Activated CD4-positive, alpha-beta memory T cell treated with anti-CD3 and anti-CD28 coated beads, Interleukin-2, amount 10 ng/mL, durations not matched to agents 7 days and 5 days (primary cell): Measurements from ENCODE around the gene ZNF429. TPM values are rescaled to one million over a fixed set of nuclear protein-coding genes. Genes with fewer than 3 reads are reported as not detected.
A peak's percentile ranks its signal among the peaks of the same experiment; 100 is the strongest.
"Not testable (repeated sequence)": the region's sequence is repeated elsewhere in the genome, so short reads cannot be mapped to it uniquely, and the experiment has no call there.

ENCODE experiments used
- CTCF ChIA-PET: fragments of 350-600 bp; sonication (Branson Sonifier 250); formaldehyde crosslinking; loops from one replicate; lab custom pipeline; 2021; ENCODE audit warnings: antibody characterized with exemption, inconsistent platforms; lab: Charles Lee
- POLR2A ChIA-PET: fragments of 350-600 bp; sonication (Branson Sonifier 250); formaldehyde crosslinking; loops from one replicate; lab custom pipeline; 2021; ENCODE audit warnings: antibody characterized with exemption; lab: Charles Lee
- DNase-seq: peaks from one replicate; pipeline ENCODE4 v3.0.0-alpha.2; 2020
- H3K27ac Mint-ChIP-seq: one replicate; pipeline ENCODE4 v1.8.0; 2021; ENCODE audit warnings: mild to moderate bottlenecking, mixed read lengths
- H3K27me3 Mint-ChIP-seq: one replicate; pipeline ENCODE4 v1.8.0; 2021; ENCODE audit warnings: mixed read lengths
- H3K36me3 Mint-ChIP-seq: one replicate; pipeline ENCODE4 v1.8.0; 2021; ENCODE audit warnings: low read depth, mixed read lengths
- H3K4me1 Mint-ChIP-seq: one replicate; pipeline ENCODE4 v1.8.0; 2021; ENCODE audit warnings: mixed read lengths
- H3K4me3 Mint-ChIP-seq: one replicate; pipeline ENCODE4 v1.8.0; 2021; ENCODE audit warnings: mild to moderate bottlenecking, mixed read lengths
- H3K9me3 Mint-ChIP-seq: one replicate; pipeline ENCODE4 v1.8.0; 2021; ENCODE audit warnings: mixed read lengths
- total RNA-seq, 2 experiments: library from RNA; stranded (reverse); gene quantifications; one replicate each; pipeline ENCODE4 v1.2.3, GENCODE V29; 2021

ZNF429 gene
- total RNA-seq, result 1 to 10 TPM; 8.0 to 8.3 TPM

GRCh38 chr19:21505459-21506451 lies at the start of gene ZNF429:
Gene ZNF429, plus strand, starts transcription at chr19:21505602. Its CDS starts 170 bp downstream, at chr19:21505772.
- no peaks in the 10 kb centered on the region for H3K27me3 Mint-ChIP-seq
- H3K36me3 Mint-ChIP-seq, result peaks cover 46% of the 10 kb centered on the region
- ChIA-PET POLR2A (interaction anchor here (0.6 to 3.3 kb wide), 34 partner anchors 11 to 1890 kb away, joined by 3 to 33 read pairs (median 8); partner anchors contain the start of genes ZNF100, ZNF101, ZNF257 and ZNF43), CTCF (interaction anchor here (0.5 to 1.8 kb wide), 10 partner anchors 9 to 940 kb away, joined by 3 to 19 read pairs (median 4); partner anchors contain the start of genes ZNF43, ZNF431 and ZNF737)
- H3K4me1 Mint-ChIP-seq, result peaks cover 25% of the 10 kb centered on the region
- peak; percentile 93 for DNase-seq
- peaks cover 30% of the 10 kb centered on the region for H3K9me3 Mint-ChIP-seq
- H3K4me3 Mint-ChIP-seq, result peak within 1 kb of the TSS; percentile 100
- peak within 1 kb of the TSS; percentile 96 for H3K27ac Mint-ChIP-seq

- no peak for DNase-seq
- Mint-ChIP-seq H3K36me3 (peaks cover 15% of the 10 kb centered on the region), H3K27ac (no peak overlapping the region), H3K27me3 (no peaks in the 10 kb centered on the region), H3K4me3 (no peak overlapping the region), H3K9me3 (peaks cover 27% of the 10 kb centered on the region), H3K4me1 (peaks cover 4% of the 10 kb centered on the region)
- CTCF ChIA-PET, result no interaction called here
- POLR2A ChIA-PET, result interaction anchor here (0.6 kb wide), 1 partner anchor 13 kb away, joined by 4 read pairs; no protein-coding TSS in a partner anchor
Measured at GRCh38 chr19:21460686-21461085, 44.7 kb upstream of the ZNF429 start.

- Mint-ChIP-seq H3K4me3 (no peak overlapping the region), H3K36me3 (peaks cover 15% of the 10 kb centered on the region), H3K27me3 (no peaks in the 10 kb centered on the region), H3K27ac (no peak overlapping the region), H3K9me3 (peaks cover 22% of the 10 kb centered on the region), H3K4me1 (peaks cover 4% of the 10 kb centered on the region)
- ChIA-PET POLR2A (interaction anchor here (0.9 to 2.3 kb wide), 2 partner anchors 12 to 65 kb away, joined by 3 to 14 read pairs; partner anchors contain the start of gene ZNF493), CTCF (no interaction called here)
- DNase-seq, result no peak
Measured at GRCh38 chr19:21462540-21462939, 42.9 kb upstream of the ZNF429 start.

GRCh38 chr19:21463449-21464105 lies 41.8 kb upstream of the ZNF429 start:
- DNase-seq, result peak; percentile 39
- no peaks in the 10 kb centered on the region for H3K27me3 Mint-ChIP-seq
- H3K4me3 Mint-ChIP-seq, result peak overlapping the region; percentile 71
- peaks cover 23% of the 10 kb centered on the region for H3K9me3 Mint-ChIP-seq
- peaks cover 15% of the 10 kb centered on the region for H3K36me3 Mint-ChIP-seq
- H3K4me1 Mint-ChIP-seq, result peaks cover 4% of the 10 kb centered on the region
- POLR2A ChIA-PET, result interaction anchor here (0.7 to 2.3 kb wide), 4 partner anchors 11 to 530 kb away, joined by 3 to 14 read pairs (median 3); partner anchors contain the start of gene ZNF493
- CTCF ChIA-PET, result no interaction called here
- peak overlapping the region; percentile 26 for H3K27ac Mint-ChIP-seq

GRCh38 chr19:21466627-21467026 lies 38.8 kb upstream of the ZNF429 start:
- CTCF ChIA-PET, result no interaction called here
- Mint-ChIP-seq H3K36me3 (peaks cover 10% of the 10 kb centered on the region), H3K9me3 (peaks cover 20% of the 10 kb centered on the region), H3K4me1 (peaks cover 4% of the 10 kb centered on the region), H3K4me3 (no peak overlapping the region), H3K27me3 (no peaks in the 10 kb centered on the region), H3K27ac (no peak overlapping the region)
- POLR2A ChIA-PET, result no interaction called here
- DNase-seq, result no peak

- DNase-seq, result no peak
- H3K4me1 Mint-ChIP-seq, result peaks cover under 1% of the 10 kb centered on the region
- ChIA-PET POLR2A (no interaction called here), CTCF (no interaction called here)
- no peaks in the 10 kb centered on the region for H3K27me3 Mint-ChIP-seq
- H3K36me3 Mint-ChIP-seq, result peaks cover 2% of the 10 kb centered on the region
- H3K27ac Mint-ChIP-seq, result no peak overlapping the region
- no peak overlapping the region for H3K4me3 Mint-ChIP-seq
- H3K9me3 Mint-ChIP-seq, result peaks cover 10% of the 10 kb centered on the region
Measured at GRCh38 chr19:21468791-21469190, 36.6 kb upstream of the ZNF429 start.

GRCh38 chr19:21472507-21472906 lies 32.9 kb upstream of the ZNF429 start:
- Mint-ChIP-seq H3K4me1 (peaks cover 1% of the 10 kb centered on the region), H3K27ac (no peak overlapping the region), H3K27me3 (no peaks in the 10 kb centered on the region), H3K9me3 (peaks cover 16% of the 10 kb centered on the region), H3K4me3 (no peak overlapping the region), H3K36me3 (no peaks in the 10 kb centered on the region)
- CTCF ChIA-PET, result no interaction called here
- POLR2A ChIA-PET, result interaction anchor here (3.7 kb wide), 1 partner anchor 9 kb away, joined by 14 read pairs; no protein-coding TSS in a partner anchor
- no peak for DNase-seq

- CTCF ChIA-PET, result no interaction called here
- Mint-ChIP-seq H3K27me3 (no peaks in the 10 kb centered on the region), H3K4me1 (peaks cover 1% of the 10 kb centered on the region), H3K27ac (no peak overlapping the region), H3K4me3 (peak overlapping the region; percentile 63), H3K36me3 (no peaks in the 10 kb centered on the region), H3K9me3 (peaks cover 11% of the 10 kb centered on the region)
- POLR2A ChIA-PET, result interaction anchor here (1.0 to 3.7 kb wide), 6 partner anchors 11 to 1307 kb away, joined by 3 to 18 read pairs (median 6); partner anchors contain the start of genes ZNF429, ZNF43, ZNF486 and ZNF493
- DNase-seq, result peak; percentile 72
Measured at GRCh38 chr19:21474671-21475181, 30.7 kb upstream of the ZNF429 start.

- ChIA-PET POLR2A (interaction anchor here (1.8 kb wide), 1 partner anchor 23 kb away, joined by 6 read pairs; the partner anchor contains the start of gene ZNF429), CTCF (interaction anchor here (2.5 kb wide), 1 partner anchor 23 kb away, joined by 19 read pairs; the partner anchor contains the start of gene ZNF429)
- not testable (repeated sequence) for H3K27me3 Mint-ChIP-seq, DNase-seq, H3K4me3 Mint-ChIP-seq, H3K27ac Mint-ChIP-seq, H3K4me1 Mint-ChIP-seq, H3K36me3 Mint-ChIP-seq
- H3K9me3 Mint-ChIP-seq, result peaks cover 12% of the 10 kb centered on the region
Measured at GRCh38 chr19:21482361-21482760, 23.0 kb upstream of the ZNF429 start.

GRCh38 chr19:21482863-21483276 lies 22.5 kb upstream of the ZNF429 start:
- POLR2A ChIA-PET, result interaction anchor here (0.7 to 1.8 kb wide), 2 partner anchors 23 to 369 kb away, joined by 3 to 6 read pairs; partner anchors contain the start of gene ZNF429
- Mint-ChIP-seq H3K4me3 (no peak overlapping the region), H3K9me3 (peaks cover 14% of the 10 kb centered on the region), H3K27ac (no peak overlapping the region), H3K27me3 (no peaks in the 10 kb centered on the region), H3K36me3 (peaks cover 2% of the 10 kb centered on the region), H3K4me1 (no peaks in the 10 kb centered on the region)
- DNase-seq, result peak; percentile 70
- CTCF ChIA-PET, result interaction anchor here (0.7 to 2.5 kb wide), 4 partner anchors 20 to 707 kb away, joined by 3 to 19 read pairs (median 5); partner anchors contain the start of genes ZNF429 and ZNF66

GRCh38 chr19:21483589-21484170 lies 21.7 kb upstream of the ZNF429 start:
- H3K4me1 Mint-ChIP-seq, result no peaks in the 10 kb centered on the region
- H3K36me3 Mint-ChIP-seq, result peaks cover 9% of the 10 kb centered on the region
- peaks cover 17% of the 10 kb centered on the region for H3K9me3 Mint-ChIP-seq
- CTCF ChIA-PET, result interaction anchor here (0.7 to 2.5 kb wide), 4 partner anchors 19 to 707 kb away, joined by 3 to 19 read pairs (median 5); partner anchors contain the start of genes ZNF429 and ZNF66
- peak; percentile 57 for DNase-seq
- no peak overlapping the region for H3K4me3 Mint-ChIP-seq
- H3K27me3 Mint-ChIP-seq, result no peaks in the 10 kb centered on the region
- H3K27ac Mint-ChIP-seq, result no peak overlapping the region
- POLR2A ChIA-PET, result interaction anchor here (0.7 to 1.8 kb wide), 3 partner anchors 22 to 464 kb away, joined by 3 to 6 read pairs (median 3); partner anchors contain the start of genes ZNF429 and ZNF430
